GM12801 (cell line): ENCODE results near the gene OSR1.

ENCODE experiments used
- CTCF ChIP-seq: IDR thresholded peaks from one replicate; pipeline ENCODE4 v1.5.1; 2011; ENCODE audit warnings: control low read depth; ENCODE audit not compliant: insufficient read length; ENCODE audit errors: extremely low read depth

The OSR1 gene

GRCh38 chr2:19312949-19313348 lies 45.5 kb downstream of the OSR1 start:
- TF ChIP-seq CTCF: no peak

GRCh38 chr2:19301706-19302105 lies 56.7 kb downstream of the OSR1 start:
- TF ChIP-seq CTCF: no peak
